Prostate gland (tissue), 2 donors: Measurements from ENCODE around the gene PRLH.

ENCODE experiments used
- POLR2A ChIP-seq: fragments of 450-650 bp; IDR thresholded peaks from one replicate; pipeline ENCODE4 v1.6.1; 2016; ENCODE audit warnings: antibody characterized with exemption, mild to moderate bottlenecking
- POLR2AphosphoS5 ChIP-seq: sonication (generic); formaldehyde crosslinking; IDR thresholded peaks from one replicate; pipeline ENCODE4 v1.6.1; 2017; ENCODE audit warnings: antibody characterized with exemption
- TF ChIP-seq, protein P1 (sequence below), 4 experiments: fragments of 200-600 bp in 2 of 4; fragments of 450-650 bp in 2 of 4; sonication (generic) in 2 of 4; IDR thresholded peaks; 1 replicate in 3 of 4; 2 replicates in 1 of 4; pipeline ENCODE4 v1.5.1; 2016 to 2019; ENCODE audit warnings: antibody characterized with exemption in 4 of 4, mild to moderate bottlenecking in 2 of 4, moderate library complexity in 2 of 4

DNA sequence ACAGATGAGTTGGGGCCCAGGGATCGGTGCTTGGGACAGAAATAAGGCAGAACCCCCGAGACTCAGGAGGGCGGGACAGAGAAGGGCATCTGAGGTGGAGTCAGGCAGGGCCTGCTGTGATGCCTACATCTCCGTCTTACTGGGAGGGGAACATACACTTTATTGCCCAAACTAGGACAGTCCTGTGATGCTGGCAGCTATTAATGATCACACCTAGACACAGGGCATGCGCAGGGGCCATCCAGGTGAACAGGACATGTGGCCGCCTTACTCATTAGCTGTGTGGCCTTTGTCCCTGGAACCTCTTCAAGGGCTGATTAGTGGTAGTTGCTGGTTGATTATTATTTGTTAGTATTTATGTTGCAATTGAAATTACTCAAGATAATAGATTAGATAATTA is 46.1 kb upstream of the PRLH start:
- TF ChIP-seq, protein P1, sequence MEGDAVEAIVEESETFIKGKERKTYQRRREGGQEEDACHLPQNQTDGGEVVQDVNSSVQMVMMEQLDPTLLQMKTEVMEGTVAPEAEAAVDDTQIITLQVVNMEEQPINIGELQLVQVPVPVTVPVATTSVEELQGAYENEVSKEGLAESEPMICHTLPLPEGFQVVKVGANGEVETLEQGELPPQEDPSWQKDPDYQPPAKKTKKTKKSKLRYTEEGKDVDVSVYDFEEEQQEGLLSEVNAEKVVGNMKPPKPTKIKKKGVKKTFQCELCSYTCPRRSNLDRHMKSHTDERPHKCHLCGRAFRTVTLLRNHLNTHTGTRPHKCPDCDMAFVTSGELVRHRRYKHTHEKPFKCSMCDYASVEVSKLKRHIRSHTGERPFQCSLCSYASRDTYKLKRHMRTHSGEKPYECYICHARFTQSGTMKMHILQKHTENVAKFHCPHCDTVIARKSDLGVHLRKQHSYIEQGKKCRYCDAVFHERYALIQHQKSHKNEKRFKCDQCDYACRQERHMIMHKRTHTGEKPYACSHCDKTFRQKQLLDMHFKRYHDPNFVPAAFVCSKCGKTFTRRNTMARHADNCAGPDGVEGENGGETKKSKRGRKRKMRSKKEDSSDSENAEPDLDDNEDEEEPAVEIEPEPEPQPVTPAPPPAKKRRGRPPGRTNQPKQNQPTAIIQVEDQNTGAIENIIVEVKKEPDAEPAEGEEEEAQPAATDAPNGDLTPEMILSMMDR (IDR thresholded peaks at IDR 0.05), result no peak
- TF ChIP-seq POLR2AphosphoS5, result no peak
- TF ChIP-seq POLR2A, result no peak
